GM12878 (cell line): Measurements from ENCODE around the gene CAST. TPM values are rescaled to one million over a fixed set of nuclear protein-coding genes. Genes with fewer than 3 reads are reported as not detected.

Experiments
- ATAC-seq: fragments of 200-7000 bp; cut with Tn5 transposase; 3 replicates; pipeline ENCODE4 v1.9.1; 2020; ENCODE audit warnings: mild to moderate bottlenecking, moderate library complexity
- BruUV-seq: library from RNA; stranded (reverse); fragments of 400-500 nt; replicated peaks from 2 replicates; lab custom pipeline; 2021; lab: Mats Ljungman, UMichigan
- CTCF ChIA-PET: fragments of 300-600 bp; sonication (Branson Sonifier 250); formaldehyde crosslinking; extraction: SDS; loops from one replicate; lab custom pipeline; 2021; ENCODE audit warnings: inconsistent platforms; lab: Yijun Ruan, JAX
- POLR2A ChIA-PET: fragments of 350-600 bp; formaldehyde crosslinking; extraction: SDS; loops from one replicate; lab custom pipeline; 2021; ENCODE audit warnings: inconsistent platforms; lab: Charles Lee
- RAD21 ChIA-PET: fragments of 300-600 bp; sonication (Branson Sonifier 250); formaldehyde crosslinking; loops from one replicate; lab custom pipeline; 2023; ENCODE audit warnings: antibody characterized with exemption; ENCODE audit not compliant: unreplicated experiment; lab: Charles Lee
- SMC1A ChIA-PET: fragments of 300-600 bp; sonication (Branson Sonifier 250); formaldehyde crosslinking; loops from one replicate; lab custom pipeline; 2023; ENCODE audit not compliant: unreplicated experiment, uncharacterized antibody; lab: Charles Lee
- DNase-seq: peaks from one replicate; pipeline ENCODE4 v3.0.0-alpha.2; 2011; ENCODE audit warnings: low read depth, low spot score
- FAIRE-seq: peaks from 3 replicates; lab custom pipeline; 2011; peaks lifted over from hg19 to GRCh38; lab: Jason Lieb, UNC
- H2AFZ ChIP-seq: 2 replicates; pipeline ENCODE4 v1.6.0; 2011; ENCODE audit warnings: low read depth, low read length, control low read depth; ENCODE audit not compliant: control insufficient read depth
- H3K27ac ChIP-seq: 2 replicates; pipeline ENCODE4 v1.5.1; 2011; ENCODE audit warnings: control low read depth; ENCODE audit not compliant: control insufficient read depth, insufficient read depth
- H3K27me3 ChIP-seq, 2 experiments: replicated peaks in 1 of 2; 2 replicates each; pipeline versions ENCODE4 v1.6.0 to v1.6.1; 2011; ENCODE audit warnings: low read length in 1 of 2; ENCODE audit not compliant: control insufficient read depth in 2 of 2, insufficient read depth in 2 of 2
- H3K36me3 ChIP-seq, 2 experiments: 2 replicates each; pipeline ENCODE4 v1.5.1; 2011; ENCODE audit warnings: low read length in 1 of 2; ENCODE audit not compliant: control insufficient read depth in 2 of 2, insufficient read depth in 2 of 2
- H3K4me1 ChIP-seq: 2 replicates; pipeline ENCODE4 v1.6.1; 2011; ENCODE audit warnings: mild to moderate bottlenecking, low read length, moderate library complexity, mixed read lengths; ENCODE audit not compliant: control insufficient read depth, insufficient read depth
- H3K4me2 ChIP-seq: 2 replicates; pipeline ENCODE4 v1.6.0; 2011; ENCODE audit warnings: control low read depth; ENCODE audit not compliant: control insufficient read depth, insufficient read depth
- H3K4me3 ChIP-seq: fragments of 200-600 bp; sonication (generic); 2 replicates; pipeline ENCODE4 v1.5.1; 2016
- H3K79me2 ChIP-seq: 2 replicates; pipeline ENCODE4 v1.6.0; 2011; ENCODE audit warnings: low read length; ENCODE audit not compliant: control insufficient read depth, insufficient read depth
- H3K9ac ChIP-seq: 2 replicates; pipeline ENCODE4 v1.8.0; 2011; ENCODE audit warnings: low read length, control low read depth, mixed read lengths; ENCODE audit not compliant: control insufficient read depth, insufficient read depth
- H3K9me3 ChIP-seq: replicated peaks from 3 replicates; pipeline ENCODE4 v1.5.1; 2011; ENCODE audit warnings: mild to moderate bottlenecking, low read length; ENCODE audit not compliant: control insufficient read depth, insufficient read depth
- H4K20me1 ChIP-seq: 2 replicates; pipeline ENCODE4 v1.6.0; 2011; ENCODE audit not compliant: control insufficient read depth, insufficient read depth
- BCL11A ChIP-seq: IDR thresholded peaks from 2 replicates; pipeline ENCODE4 v1.6.1; 2011; ENCODE audit warnings: low read depth, low read length
- BRCA1 ChIP-seq: IDR thresholded peaks from 2 replicates; pipeline ENCODE4 v1.6.1; 2011; ENCODE audit warnings: low read depth, low read length, improper control_type of control experiment
- CBX5 ChIP-seq: sonication (generic); IDR thresholded peaks from 2 replicates; pipeline ENCODE4 v1.6.1; 2016; ENCODE audit warnings: low read depth, moderate library complexity, mild to moderate bottlenecking, inconsistent platforms
- CEBPB ChIP-seq, 2 experiments: fragments of 150-350 bp in 1 of 2; IDR thresholded peaks; 2 replicates each; pipeline ENCODE4 v1.6.1; 2012 to 2014; ENCODE audit warnings: low read depth in 2 of 2, low read length in 2 of 2, borderline replicate concordance in 1 of 2, inconsistent platforms in 1 of 2
- CREM ChIP-seq: IDR thresholded peaks from 2 replicates; pipeline ENCODE4 v1.6.1; 2014; ENCODE audit warnings: antibody characterized with exemption, low read depth
- HCFC1 ChIP-seq: fragments of 150-350 bp; IDR thresholded peaks from 2 replicates; pipeline ENCODE4 v1.6.1; 2014; ENCODE audit warnings: low read length
- IKZF2 ChIP-seq, 2 experiments: fragments of 450-650 bp; IDR thresholded peaks; 2 replicates each; pipeline ENCODE4 v1.6.1; 2017; ENCODE audit warnings: mild to moderate bottlenecking in 2 of 2, moderate library complexity in 2 of 2
- IRF4 ChIP-seq: IDR thresholded peaks from 2 replicates; pipeline ENCODE4 v1.6.1; 2011; ENCODE audit warnings: low read depth, low read length
- POU2F2 ChIP-seq: IDR thresholded peaks from 3 replicates; pipeline ENCODE4 v1.6.1; 2011; ENCODE audit warnings: low read depth, mild to moderate bottlenecking, low read length, borderline replicate concordance
- RB1 ChIP-seq: fragments of 450-650 bp; formaldehyde crosslinking; IDR thresholded peaks from 2 replicates; pipeline ENCODE4 v1.6.1; 2017; ENCODE audit warnings: mild to moderate bottlenecking, borderline replicate concordance
- RFX5 ChIP-seq: IDR thresholded peaks from 2 replicates; pipeline ENCODE4 v1.6.1; 2011; ENCODE audit warnings: low read depth, low read length, improper control_type of control experiment
- RUNX3 ChIP-seq: IDR thresholded peaks from 2 replicates; pipeline ENCODE4 v1.6.1; 2012; ENCODE audit warnings: low read length, inconsistent platforms
- SREBF1 ChIP-seq: IDR thresholded peaks from 2 replicates; pipeline ENCODE4 v1.6.1; 2012; ENCODE audit warnings: mild to moderate bottlenecking, low read length
- USF1 ChIP-seq: IDR thresholded peaks from 2 replicates; pipeline ENCODE4 v1.6.1; 2011; ENCODE audit warnings: borderline replicate concordance, low read depth, mild to moderate bottlenecking, moderate library complexity, mixed read lengths, low read length; ENCODE audit not compliant: insufficient read depth; ENCODE audit errors: extremely low read length
- ZNF274 ChIP-seq: IDR thresholded peaks from one replicate; pipeline ENCODE4 v1.8.0; 2011; ENCODE audit not compliant: insufficient read length, insufficient read depth
- WGBS: methylation state at CpG from one replicate; pipeline ENCODE4 v1.1.6; 2016; ENCODE audit warnings: low lambda C conversion rate; ENCODE audit not compliant: insufficient replicate concordance, insufficient coverage; ENCODE audit errors: missing lambda C conversion rate; 5-methylcytosine and 5-hydroxymethylcytosine counted together
- in situ Hi-C: fragments of 300-500 bp; cut with MboI; formaldehyde crosslinking; loops from 9 replicates; pipeline ENCODE4 v1.14.3; 2018; ENCODE audit warnings: mixed read lengths
- intact Hi-C: fragments of 100-400 bp; cut with micrococcal nuclease; formaldehyde crosslinking; loops from one replicate; pipeline ENCODE4 v1.14.2; 2022; ENCODE audit not compliant: unreplicated experiment
- polyA plus RNA-seq, 11 experiments: library from polyadenylated mRNA; depleted of rRNA in 4 of 11; unstranded in 6 of 11; stranded (reverse) in 5 of 11; fragments of >200 nt; fragmentation: Nextera tagmentation in 4 of 11; fragmentation: Illumina TruSeq in 1 of 11; extraction: Ambion mirVana in 4 of 11; extraction: Trizol in 1 of 11; gene quantifications; 1 replicate in 1 of 11; 2 replicates in 10 of 11; pipeline versions ENCODE4 v1.2.1 to v1.2.3, GENCODE V29; 2011 to 2016; ENCODE audit warnings: inconsistent platforms in 2 of 11, missing spikeins in 2 of 11, low read depth in 1 of 11
- total RNA-seq, 4 experiments: library from RNA; depleted of rRNA in 3 of 4; stranded (reverse); fragments of >200 nt in 3 of 4; fragmentation: Illumina TruSeq in 1 of 4; extraction: Trizol in 1 of 4; gene quantifications; 2 replicates each; pipeline versions ENCODE4 v1.2.1 to v1.2.3, GENCODE V29; 2013 to 2021
- TF ChIP-seq, protein P1 (sequence below): fragments of 450-650 bp; IDR thresholded peaks from 2 replicates; pipeline ENCODE4 v1.6.1; 2016; ENCODE audit warnings: mild to moderate bottlenecking

Gene CAST
- total and polyA plus RNA-seq, 10 of the 15 experiments (the other 5 are each of a cell fraction or from before 2014, with no cell fraction given): 31.7 to 140 (median 68.5) TPM

DNA sequence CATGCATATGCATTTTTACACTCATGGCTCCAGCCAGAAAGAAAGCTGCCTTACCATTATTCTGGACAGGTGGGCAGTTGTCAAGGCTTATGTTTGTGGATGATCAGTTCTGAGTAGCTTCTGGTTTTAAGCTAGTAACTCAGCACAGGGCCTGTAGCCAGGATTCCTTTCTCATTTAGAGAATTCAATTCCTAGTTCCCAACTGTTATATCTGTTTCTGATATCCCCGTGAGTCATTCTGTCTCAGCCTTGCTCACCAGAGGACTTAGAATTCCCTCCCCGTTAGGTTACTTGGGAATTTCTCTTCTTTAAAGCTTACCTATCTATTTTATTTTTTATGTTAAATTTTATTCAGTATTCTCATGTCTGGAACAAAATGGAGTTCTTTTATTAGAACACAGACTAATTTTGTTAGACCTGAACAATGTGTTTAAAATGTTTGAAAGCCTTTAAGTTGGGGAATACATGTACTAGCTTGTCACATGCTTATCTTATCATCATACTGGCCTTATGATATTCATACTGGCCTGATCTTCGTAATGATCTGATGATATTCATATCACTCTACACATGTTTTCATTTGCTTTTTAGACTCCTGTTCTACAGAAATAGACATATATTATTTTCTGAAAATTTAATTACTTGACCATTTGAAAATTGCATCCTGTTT, 47.1 kb downstream of the CAST start:
- ATAC-seq: no peak
- ChIA-PET SMC1A (interaction anchor here (0.6 to 2.1 kb wide), 4 partner anchors 11 to 1036 kb away, joined by 3 to 6 read pairs (median 3); no protein-coding TSS in a partner anchor), CTCF (interaction anchor here (0.5 to 1.2 kb wide), 3 partner anchors 9 to 43 kb away, joined by 3 to 4 read pairs (median 3); no protein-coding TSS in a partner anchor), POLR2A (no interaction called here), RAD21 (interaction anchor here (0.9 kb wide), 1 partner anchor 95 kb away, joined by 4 read pairs; no protein-coding TSS in a partner anchor)
- no peak for FAIRE-seq
- Histone ChIP-seq H3K4me1 (peaks cover 6% of the 10 kb centered on the region; the same call in 1 of the 2 replicates), H3K27me3 (no peaks in the 10 kb centered on the region), H3K4me3 (no peak overlapping the region), H3K79me2 (no peaks in the 10 kb centered on the region; the same call in 1 of the 2 replicates), H3K4me2 (no peak overlapping the region), H4K20me1 (no peaks in the 10 kb centered on the region), H2AFZ (no peak overlapping the region), H3K9me3 (no peaks in the 10 kb centered on the region), H3K9ac (no peak overlapping the region), H3K36me3 (no peaks in the 10 kb centered on the region), H3K27ac (no peak overlapping the region)
- no TSS peak for BruUV-seq
- WGBS: 63% methylated on average over 3 of the region's 3 CpGs
- in situ Hi-C loops (no loop called here), intact Hi-C loops (no loop called here)
- DNase-seq: no peak
- TF ChIP-seq ZNF274: no peak
- TF ChIP-seq CEBPB (IDR thresholded peaks at IDR 0.05; ENCODE audit: borderline replicate concordance in 1 of 2, low read depth in 2 of 2, low read length in 2 of 2): no peak
- no peak for TF ChIP-seq CREM
- no peak for TF ChIP-seq USF1
- TF ChIP-seq CBX5: no peak
- no peak for TF ChIP-seq RFX5
- TF ChIP-seq, protein P1, sequence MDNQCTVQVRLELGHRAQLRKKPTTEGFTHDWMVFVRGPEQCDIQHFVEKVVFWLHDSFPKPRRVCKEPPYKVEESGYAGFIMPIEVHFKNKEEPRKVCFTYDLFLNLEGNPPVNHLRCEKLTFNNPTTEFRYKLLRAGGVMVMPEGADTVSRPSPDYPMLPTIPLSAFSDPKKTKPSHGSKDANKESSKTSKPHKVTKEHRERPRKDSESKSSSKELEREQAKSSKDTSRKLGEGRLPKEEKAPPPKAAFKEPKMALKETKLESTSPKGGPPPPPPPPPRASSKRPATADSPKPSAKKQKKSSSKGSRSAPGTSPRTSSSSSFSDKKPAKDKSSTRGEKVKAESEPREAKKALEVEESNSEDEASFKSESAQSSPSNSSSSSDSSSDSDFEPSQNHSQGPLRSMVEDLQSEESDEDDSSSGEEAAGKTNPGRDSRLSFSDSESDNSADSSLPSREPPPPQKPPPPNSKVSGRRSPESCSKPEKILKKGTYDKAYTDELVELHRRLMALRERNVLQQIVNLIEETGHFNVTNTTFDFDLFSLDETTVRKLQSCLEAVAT: no peak
- TF ChIP-seq RB1: no peak
- TF ChIP-seq IKZF2 (IDR thresholded peaks at IDR 0.05): no peak
- no peak for TF ChIP-seq SREBF1
- no peak for TF ChIP-seq RUNX3
- no peak for TF ChIP-seq BRCA1
- TF ChIP-seq POU2F2: no peak
- no peak for TF ChIP-seq BCL11A
- TF ChIP-seq HCFC1: no peak
- TF ChIP-seq IRF4: no peak
